Activated CD4-positive, alpha-beta T cell treated with anti-CD3 and anti-CD28 coated beads, Interleukin-2, amount 10 ng/mL, durations not matched to agents 7 days and 5 days (primary cell): ENCODE data around the gene UBE2U. TPM values are rescaled to one million over a fixed set of nuclear protein-coding genes. Genes with fewer than 3 reads are reported as not detected.
A peak's percentile ranks its signal among the peaks of the same experiment; 100 is the strongest.
"Not testable (repeated sequence)": the region's sequence is repeated elsewhere in the genome, so short reads cannot be mapped to it uniquely, and the experiment has no call there.

Experiments used
- CTCF ChIA-PET: fragments of 350-600 bp; sonication (Branson Sonifier 250); formaldehyde crosslinking; loops from one replicate; lab custom pipeline; 2021; ENCODE audit warnings: antibody characterized with exemption; lab: Charles Lee
- POLR2A ChIA-PET: fragments of 350-600 bp; sonication (Branson Sonifier 250); formaldehyde crosslinking; loops from one replicate; lab custom pipeline; 2021; ENCODE audit warnings: antibody characterized with exemption; lab: Charles Lee
- DNase-seq: peaks from one replicate; pipeline ENCODE4 v3.0.0-alpha.2; 2020
- H3K27ac Mint-ChIP-seq: one replicate; pipeline ENCODE4 v1.8.0; 2021; ENCODE audit warnings: mild to moderate bottlenecking, moderate library complexity, mixed read lengths
- H3K27me3 Mint-ChIP-seq: one replicate; pipeline ENCODE4 v1.8.0; 2021; ENCODE audit warnings: mixed read lengths
- H3K36me3 Mint-ChIP-seq: one replicate; pipeline ENCODE4 v1.8.0; 2021; ENCODE audit warnings: low read depth, mixed read lengths
- H3K4me1 Mint-ChIP-seq: one replicate; pipeline ENCODE4 v1.8.0; 2021; ENCODE audit warnings: mixed read lengths
- H3K4me3 Mint-ChIP-seq: one replicate; pipeline ENCODE4 v1.8.0; 2021; ENCODE audit warnings: mild to moderate bottlenecking, moderate library complexity, mixed read lengths
- H3K9me3 Mint-ChIP-seq: one replicate; pipeline ENCODE4 v1.8.0; 2021; ENCODE audit warnings: mixed read lengths
- total RNA-seq, 2 experiments: library from RNA; stranded (reverse); gene quantifications; one replicate each; pipeline ENCODE4 v1.2.3, GENCODE V29; 2021

The UBE2U gene
- total RNA-seq, 2 experiments from 2014 or later: not detected

- H3K27me3 Mint-ChIP-seq: peaks cover 17% of the 10 kb centered on the region
- no peaks in the 10 kb centered on the region for H3K9me3 Mint-ChIP-seq
- no peaks in the 10 kb centered on the region for H3K36me3 Mint-ChIP-seq
- no peak overlapping the region for H3K27ac Mint-ChIP-seq
- CTCF ChIA-PET: interaction anchor here (0.6 to 1.2 kb wide), 3 partner anchors 17 to 627 kb away, joined by 3 read pairs; no protein-coding TSS in a partner anchor
- DNase-seq: no peak
- H3K4me1 Mint-ChIP-seq: peaks cover 19% of the 10 kb centered on the region
- POLR2A ChIA-PET: no interaction called here
- H3K4me3 Mint-ChIP-seq: no peak overlapping the region
Measured at GRCh38 chr1:64248065-64248464, 44.6 kb downstream of the UBE2U start.

DNA sequence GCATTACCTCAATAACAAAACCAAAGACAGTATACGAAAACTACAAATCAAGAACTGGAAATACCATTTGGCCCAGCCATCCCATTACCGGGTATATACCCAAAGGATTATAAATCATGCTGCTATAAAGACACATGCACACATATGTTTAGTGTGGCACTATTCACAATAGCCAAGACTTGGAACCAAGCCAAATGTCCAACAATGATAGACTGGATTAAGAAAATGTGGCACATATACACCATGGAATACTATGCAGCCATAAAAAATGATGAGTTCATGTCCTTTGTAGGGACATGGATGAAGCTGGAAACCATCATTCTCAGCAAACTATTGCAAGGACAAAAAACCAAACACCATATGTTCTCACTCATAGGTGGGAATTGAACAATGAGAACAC, 47.0 kb downstream of the UBE2U start:
- H3K27ac Mint-ChIP-seq, H3K4me1 Mint-ChIP-seq, H3K36me3 Mint-ChIP-seq, POLR2A ChIA-PET, DNase-seq, CTCF ChIA-PET, H3K4me3 Mint-ChIP-seq, H3K9me3 Mint-ChIP-seq: not testable (repeated sequence)
- peaks cover 37% of the 10 kb centered on the region for H3K27me3 Mint-ChIP-seq

- ChIA-PET POLR2A (no interaction called here), CTCF (no interaction called here)
- no peak for DNase-seq
- H3K27ac Mint-ChIP-seq: no peak overlapping the region
- H3K9me3 Mint-ChIP-seq: no peaks in the 10 kb centered on the region
- H3K4me1 Mint-ChIP-seq: no peaks in the 10 kb centered on the region
- H3K4me3 Mint-ChIP-seq: no peak overlapping the region
- no peaks in the 10 kb centered on the region for H3K36me3 Mint-ChIP-seq
- peaks cover 45% of the 10 kb centered on the region for H3K27me3 Mint-ChIP-seq
Measured at GRCh38 chr1:64251971-64252370, 48.5 kb downstream of the UBE2U start.

DNA sequence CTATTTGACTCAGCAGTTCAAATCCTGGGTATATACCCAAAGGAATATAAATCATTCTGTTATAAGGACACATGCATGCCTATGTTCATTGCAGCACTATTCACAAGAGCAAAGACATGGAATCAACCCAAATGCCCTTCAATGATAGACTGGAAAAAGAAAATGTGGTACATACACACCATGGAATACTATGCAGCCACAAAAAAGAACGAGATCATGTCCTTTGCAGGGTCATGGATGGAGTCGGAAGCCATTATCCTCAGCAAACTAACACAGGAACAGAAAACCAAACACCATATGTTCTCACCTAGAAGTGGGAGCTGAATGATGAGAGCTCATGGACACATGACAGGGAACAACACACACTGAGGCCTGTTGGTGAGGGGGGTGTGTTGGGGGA, 53.8 kb downstream of the UBE2U start:
- H3K9me3 Mint-ChIP-seq, H3K36me3 Mint-ChIP-seq, H3K4me3 Mint-ChIP-seq, DNase-seq, H3K27ac Mint-ChIP-seq, H3K4me1 Mint-ChIP-seq, POLR2A ChIA-PET: not testable (repeated sequence)
- CTCF ChIA-PET: interaction anchor here (0.6 to 0.9 kb wide), 2 partner anchors 239 to 427 kb away, joined by 5 to 6 read pairs; no protein-coding TSS in a partner anchor
- H3K27me3 Mint-ChIP-seq: peaks cover 55% of the 10 kb centered on the region

DNA sequence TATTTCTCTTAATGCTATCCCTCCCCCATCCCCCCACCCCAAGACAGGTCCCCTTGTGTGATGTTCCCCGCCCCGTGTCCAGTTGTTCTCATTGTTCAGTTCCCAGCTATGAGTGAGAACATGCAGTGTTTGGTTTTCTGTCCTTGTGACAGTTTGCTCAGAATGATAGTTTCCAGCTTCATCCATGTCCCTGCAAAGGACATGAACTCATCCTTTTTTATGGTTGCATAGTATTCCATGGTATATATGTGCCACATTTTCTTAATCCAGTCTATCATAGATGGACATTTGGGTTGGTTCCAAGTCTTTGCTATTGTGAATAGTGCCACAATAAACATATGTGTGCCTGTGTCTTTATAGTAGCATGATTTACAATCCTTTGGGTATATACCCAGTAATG, 55.0 kb downstream of the UBE2U start:
- CTCF ChIA-PET, H3K4me1 Mint-ChIP-seq, H3K9me3 Mint-ChIP-seq, H3K4me3 Mint-ChIP-seq, DNase-seq, POLR2A ChIA-PET, H3K27ac Mint-ChIP-seq, H3K36me3 Mint-ChIP-seq: not testable (repeated sequence)
- H3K27me3 Mint-ChIP-seq: peaks cover 58% of the 10 kb centered on the region

DNA sequence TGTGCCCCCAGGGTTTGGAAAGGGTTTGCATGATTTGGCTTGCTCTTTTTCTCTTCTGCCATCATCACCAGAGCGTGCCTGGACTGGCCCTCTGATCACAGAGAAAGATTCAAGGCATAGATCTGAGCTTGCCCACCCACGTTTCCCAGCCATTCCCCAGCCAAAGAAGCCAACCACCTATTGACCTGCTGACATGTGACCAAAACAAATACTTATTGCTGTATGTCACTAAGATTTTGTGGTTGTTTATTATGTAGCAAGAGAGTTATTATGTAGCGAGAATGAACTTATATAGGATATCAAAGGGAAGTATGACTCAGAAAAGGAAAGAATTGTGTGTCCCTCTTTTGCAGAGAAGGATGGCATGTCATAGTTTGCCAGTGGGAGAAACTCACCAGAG, 59.9 kb downstream of the UBE2U start:
- Mint-ChIP-seq H3K4me1 (no peaks in the 10 kb centered on the region), H3K36me3 (no peaks in the 10 kb centered on the region), H3K9me3 (no peaks in the 10 kb centered on the region), H3K27ac (no peak overlapping the region), H3K27me3 (peaks cover 34% of the 10 kb centered on the region), H3K4me3 (no peak overlapping the region)
- CTCF ChIA-PET: interaction anchor here (0.6 kb wide), 1 partner anchor 1541 kb away, joined by 3 read pairs; no protein-coding TSS in a partner anchor
- DNase-seq: no peak
- POLR2A ChIA-PET: no interaction called here

DNA sequence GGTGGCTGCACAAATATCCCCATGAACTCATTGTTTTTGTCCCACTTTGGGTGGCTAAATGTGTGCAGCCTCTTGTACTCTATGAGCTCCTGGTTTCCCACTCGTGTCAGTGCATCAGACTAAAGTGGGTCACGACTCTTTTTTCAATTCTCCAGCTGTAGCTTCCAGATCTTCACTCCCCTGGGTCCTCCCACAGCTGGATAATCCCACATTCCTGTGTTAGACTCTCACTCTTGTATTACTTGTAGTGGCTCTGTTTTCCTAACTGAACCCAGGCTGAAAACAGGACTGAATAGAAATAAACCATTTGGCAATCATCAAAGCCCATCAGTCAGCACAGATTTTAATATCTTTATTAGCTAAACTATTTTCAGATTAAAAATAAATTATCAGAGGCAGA, 60.4 kb downstream of the UBE2U start:
- no peak for DNase-seq
- Mint-ChIP-seq H3K4me1 (no peaks in the 10 kb centered on the region), H3K4me3 (no peak overlapping the region), H3K36me3 (no peaks in the 10 kb centered on the region), H3K27me3 (peaks cover 34% of the 10 kb centered on the region), H3K9me3 (no peaks in the 10 kb centered on the region), H3K27ac (no peak overlapping the region)
- ChIA-PET CTCF (no interaction called here), POLR2A (no interaction called here)

GRCh38 chr1:64265141-64265540, 61.7 kb downstream of the UBE2U start:
- H3K36me3 Mint-ChIP-seq: no peaks in the 10 kb centered on the region
- no peak overlapping the region for H3K27ac Mint-ChIP-seq
- POLR2A ChIA-PET: no interaction called here
- H3K9me3 Mint-ChIP-seq: no peaks in the 10 kb centered on the region
- no peak overlapping the region for H3K4me3 Mint-ChIP-seq
- CTCF ChIA-PET: interaction anchor here (0.6 kb wide), 1 partner anchor 928 kb away, joined by 4 read pairs; no protein-coding TSS in a partner anchor
- no peak for DNase-seq
- H3K4me1 Mint-ChIP-seq: no peaks in the 10 kb centered on the region
- peaks cover 30% of the 10 kb centered on the region for H3K27me3 Mint-ChIP-seq

DNA sequence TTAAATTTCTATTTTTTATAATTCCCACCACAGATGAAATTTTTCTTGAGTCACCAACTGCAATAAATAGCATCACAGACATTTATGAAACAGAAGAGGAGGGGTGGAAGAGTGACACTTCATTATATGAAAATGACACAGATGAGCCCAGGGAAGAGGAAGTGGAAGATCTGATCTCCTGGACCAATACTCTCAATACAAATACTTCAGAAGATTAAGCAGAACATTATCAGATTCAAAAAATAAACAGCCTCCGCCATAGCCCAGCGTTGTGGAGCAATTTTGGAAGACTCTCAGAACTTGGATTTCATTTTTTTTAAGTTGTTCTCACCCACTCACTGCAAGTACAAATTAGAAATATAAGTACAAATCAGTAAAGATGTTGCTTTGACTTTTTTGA, 63.6 kb downstream of the UBE2U start:
- no peaks in the 10 kb centered on the region for H3K36me3 Mint-ChIP-seq
- no peak overlapping the region for H3K27ac Mint-ChIP-seq
- H3K9me3 Mint-ChIP-seq: no peaks in the 10 kb centered on the region
- H3K4me3 Mint-ChIP-seq: no peak overlapping the region
- no peaks in the 10 kb centered on the region for H3K4me1 Mint-ChIP-seq
- peaks cover 23% of the 10 kb centered on the region for H3K27me3 Mint-ChIP-seq
- CTCF ChIA-PET: no interaction called here
- POLR2A ChIA-PET: no interaction called here
- DNase-seq: no peak

DNA sequence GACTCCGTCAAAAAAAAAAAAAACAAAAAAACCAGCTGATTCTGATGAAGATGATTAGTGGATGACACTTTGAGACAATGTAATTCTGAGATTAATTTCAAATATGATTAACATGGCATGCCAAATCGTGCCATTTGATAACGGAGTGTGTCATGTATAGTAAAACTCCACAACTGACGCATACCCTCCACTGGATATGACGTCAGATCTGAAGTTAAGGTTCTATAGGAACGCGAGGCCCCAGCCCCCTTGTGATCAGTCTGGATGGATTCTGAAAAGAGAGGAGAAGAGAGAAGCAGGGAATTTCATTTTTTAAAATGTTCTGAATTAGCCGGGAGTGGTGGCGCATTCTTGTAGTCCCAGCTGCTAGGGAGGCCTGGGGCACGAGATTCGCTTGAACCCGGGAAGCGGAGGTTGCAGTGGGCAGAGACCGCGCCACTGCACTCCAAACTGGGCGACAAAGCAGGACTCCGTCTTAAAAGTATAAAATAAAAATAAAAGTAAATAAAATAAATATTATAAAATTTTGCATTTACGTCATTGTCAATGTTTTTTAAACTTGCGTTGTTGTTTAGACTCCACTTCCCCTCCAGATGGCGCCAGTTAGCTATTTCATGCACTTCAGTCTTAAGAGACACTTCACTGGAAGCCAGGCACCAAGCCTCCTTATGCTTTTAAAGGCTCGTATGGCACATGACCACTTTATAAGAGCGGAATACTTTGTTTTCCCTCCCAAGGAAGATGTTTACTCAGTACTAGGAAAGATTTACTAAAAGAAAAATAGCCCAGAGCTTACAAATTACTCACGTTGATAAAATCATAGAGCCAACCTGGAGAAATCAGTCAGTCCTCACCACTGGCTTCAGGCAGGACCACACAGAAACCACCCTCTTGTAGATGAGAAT, 65.5 kb downstream of the UBE2U start:
- no peaks in the 10 kb centered on the region for H3K36me3 Mint-ChIP-seq
- CTCF ChIA-PET: interaction anchor here (0.9 to 1.1 kb wide), 3 partner anchors 124 to 559 kb away, joined by 3 read pairs; no protein-coding TSS in a partner anchor
- POLR2A ChIA-PET: no interaction called here
- no peak overlapping the region for H3K4me3 Mint-ChIP-seq
- DNase-seq: peak; percentile 84
- no peaks in the 10 kb centered on the region for H3K4me1 Mint-ChIP-seq
- no peaks in the 10 kb centered on the region for H3K9me3 Mint-ChIP-seq
- no peak overlapping the region for H3K27ac Mint-ChIP-seq
- H3K27me3 Mint-ChIP-seq: peaks cover 11% of the 10 kb centered on the region

- no peak for DNase-seq
- POLR2A ChIA-PET: no interaction called here
- Mint-ChIP-seq H3K4me3 (no peak overlapping the region), H3K27ac (no peak overlapping the region), H3K4me1 (no peaks in the 10 kb centered on the region), H3K36me3 (no peaks in the 10 kb centered on the region), H3K27me3 (peaks cover 10% of the 10 kb centered on the region), H3K9me3 (no peaks in the 10 kb centered on the region)
- CTCF ChIA-PET: interaction anchor here (0.9 kb wide), 2 partner anchors 123 to 559 kb away, joined by 3 read pairs; no protein-coding TSS in a partner anchor
Measured at GRCh38 chr1:64269558-64269884, 66.1 kb downstream of the UBE2U start.

- ChIA-PET CTCF (no interaction called here), POLR2A (interaction anchor here (0.6 kb wide), 1 partner anchor 1713 kb away, joined by 3 read pairs; no protein-coding TSS in a partner anchor)
- no peaks in the 10 kb centered on the region for H3K4me1 Mint-ChIP-seq
- H3K9me3 Mint-ChIP-seq: no peaks in the 10 kb centered on the region
- no peak overlapping the region for H3K4me3 Mint-ChIP-seq
- DNase-seq: no peak
- H3K27ac Mint-ChIP-seq: no peak overlapping the region
- H3K36me3 Mint-ChIP-seq: no peaks in the 10 kb centered on the region
- peaks cover 3% of the 10 kb centered on the region for H3K27me3 Mint-ChIP-seq
Measured at GRCh38 chr1:64280001-64280400, 76.6 kb downstream of the UBE2U start.

DNA sequence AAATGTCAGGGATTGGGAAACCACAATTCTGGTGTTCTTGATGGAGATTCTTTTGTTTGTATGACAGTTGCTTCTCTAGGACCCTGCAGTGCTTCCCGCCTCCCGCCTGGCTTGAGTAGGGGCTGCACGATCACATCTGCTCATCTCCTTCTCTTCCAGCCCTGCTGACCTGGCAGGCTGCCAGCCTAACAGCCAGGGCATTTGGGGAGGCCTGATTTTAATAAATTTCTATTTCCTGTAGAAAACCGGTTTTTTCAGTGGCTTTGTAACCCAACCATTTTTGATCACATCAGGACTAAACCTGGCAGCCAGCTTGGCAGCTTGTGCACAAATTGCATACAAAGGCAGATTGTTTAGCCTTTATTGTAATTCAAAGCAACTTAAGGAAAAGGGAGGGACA, 78.9 kb downstream of the UBE2U start:
- ChIA-PET CTCF (no interaction called here), POLR2A (no interaction called here)
- no peak overlapping the region for H3K4me3 Mint-ChIP-seq
- no peaks in the 10 kb centered on the region for H3K36me3 Mint-ChIP-seq
- no peaks in the 10 kb centered on the region for H3K4me1 Mint-ChIP-seq
- no peak overlapping the region for H3K27ac Mint-ChIP-seq
- H3K9me3 Mint-ChIP-seq: no peaks in the 10 kb centered on the region
- H3K27me3 Mint-ChIP-seq: peaks cover 5% of the 10 kb centered on the region
- DNase-seq: no peak
